H1 (cell line): ENCODE data around the gene PDE9A. TPM values are rescaled to one million over a fixed set of nuclear protein-coding genes. Genes with fewer than 3 reads are reported as not detected.

Experiments
- CTCF ChIA-PET: fragments of 300-600 bp; sonication (Branson Sonifier 250); formaldehyde crosslinking; loops from one replicate; lab custom pipeline; 2021; ENCODE audit not compliant: partially characterized antibody; lab: Charles Lee
- POLR2A ChIA-PET: fragments of 300-600 bp; sonication (Branson Sonifier 250); formaldehyde crosslinking; loops from one replicate; lab custom pipeline; 2021; ENCODE audit warnings: inconsistent platforms; ENCODE audit not compliant: partially characterized antibody; lab: Charles Lee
- DNase-seq, 2 experiments: peaks; one replicate each; pipeline versions ENCODE4 v3.0.0 to v3.0.0-alpha.2; 2010 to 2022; ENCODE audit warnings: low spot score in 2 of 2, low read depth in 1 of 2, mixed read lengths in 1 of 2
- FAIRE-seq: peaks from 2 replicates; lab custom pipeline; 2011; peaks lifted over from hg19 to GRCh38; lab: Jason Lieb, UNC
- H2AFZ ChIP-seq: 2 replicates; pipeline ENCODE4 v1.8.1; 2012; ENCODE audit warnings: low read length, inconsistent platforms
- H2AK5ac ChIP-seq: 2 replicates; pipeline ENCODE4 v1.6.1; 2013; ENCODE audit warnings: low read depth, low read length
- H2BK120ac ChIP-seq: replicated peaks from 2 replicates; pipeline ENCODE3; 2013; ENCODE audit warnings: low read depth, low read length, inconsistent platforms
- H2BK12ac ChIP-seq: 2 replicates; pipeline ENCODE4 v1.6.1; 2013; ENCODE audit warnings: low read depth, low read length
- H2BK15ac ChIP-seq: 2 replicates; pipeline ENCODE4 v1.6.1; 2013; ENCODE audit warnings: low read length
- H2BK20ac ChIP-seq: 2 replicates; pipeline ENCODE4 v1.6.1; 2013; ENCODE audit warnings: low read length
- H2BK5ac ChIP-seq: 2 replicates; pipeline ENCODE4 v1.6.1; 2013; ENCODE audit warnings: low read depth, low read length
- H3K14ac ChIP-seq: 2 replicates; pipeline ENCODE4 v1.6.1; 2013; ENCODE audit warnings: inconsistent platforms; ENCODE audit not compliant: insufficient read length
- H3K18ac ChIP-seq: 2 replicates; pipeline ENCODE4 v1.6.1; 2013; ENCODE audit warnings: low read length; ENCODE audit errors: extremely low read depth
- H3K23ac ChIP-seq: 2 replicates; pipeline ENCODE4 v1.6.1; 2013; ENCODE audit warnings: inconsistent platforms; ENCODE audit not compliant: insufficient read length
- H3K23me2 ChIP-seq: 2 replicates; pipeline ENCODE4 v1.6.1; 2013; ENCODE audit warnings: low read depth, low read length
- H3K27ac ChIP-seq: 2 replicates; pipeline ENCODE4 v1.6.1; 2011; ENCODE audit warnings: low read depth, low read length, inconsistent platforms
- H3K27me3 ChIP-seq, 4 experiments: replicated peaks in 1 of 4; 1 replicate in 1 of 4; 2 replicates in 3 of 4; pipeline versions ENCODE4 v1.6.1 to v1.8.1; 2011 to 2013; ENCODE audit warnings: low read length in 3 of 4, mild to moderate bottlenecking in 3 of 4, inconsistent platforms in 2 of 4, mixed read lengths in 2 of 4, moderate library complexity in 1 of 4; ENCODE audit not compliant: control insufficient read depth in 3 of 4, insufficient read depth in 3 of 4; ENCODE audit errors: extremely low read depth in 1 of 4
- H3K36me3 ChIP-seq, 4 experiments: 2 replicates each; pipeline versions ENCODE4 v1.6.1 to v1.8.1; 2011 to 2013; ENCODE audit warnings: mild to moderate bottlenecking in 4 of 4, low read length in 3 of 4, moderate library complexity in 2 of 4, control low read depth in 1 of 4, inconsistent platforms in 1 of 4; ENCODE audit not compliant: insufficient read depth in 4 of 4, control insufficient read depth in 2 of 4
- H3K4ac ChIP-seq: replicated peaks from 2 replicates; pipeline ENCODE3; 2013; ENCODE audit warnings: low read length, low read depth, mixed read lengths, inconsistent platforms; ENCODE audit not compliant: insufficient read length
- H3K4me1 ChIP-seq, 4 experiments: replicated peaks in 1 of 4; 1 replicate in 1 of 4; 2 replicates in 3 of 4; pipeline versions ENCODE4 v1.6.1 to v1.8.1; 2011 to 2013; ENCODE audit warnings: low read length in 3 of 4, inconsistent platforms in 2 of 4, mixed read lengths in 1 of 4; ENCODE audit not compliant: insufficient read depth in 4 of 4, control insufficient read depth in 3 of 4
- H3K4me2 ChIP-seq, 2 experiments: 2 replicates each; pipeline versions ENCODE4 v1.6.1 to v1.8.1; 2011 to 2013; ENCODE audit warnings: low read depth in 2 of 2, low read length in 2 of 2, control low read depth in 1 of 2, inconsistent platforms in 1 of 2, mild to moderate bottlenecking in 1 of 2; ENCODE audit not compliant: insufficient read depth in 1 of 2
- H3K4me3 ChIP-seq, 4 experiments: fragments of 200-600, 300-600 bp in 1 of 4; sonication (generic), shearing (Covaris generic), sonication (Bioruptor Twin) in 1 of 4; 2 replicates each; pipeline versions ENCODE4 v1.5.1 to v1.8.1; 2011 to 2016; ENCODE audit warnings: low read length in 4 of 4, low read depth in 3 of 4, control low read depth in 2 of 4, inconsistent platforms in 2 of 4, mild to moderate bottlenecking in 2 of 4, mixed read lengths in 1 of 4, moderate library complexity in 1 of 4; ENCODE audit not compliant: insufficient read depth in 2 of 4; ENCODE audit errors: extremely low read depth in 1 of 4
- H3K56ac ChIP-seq: replicated peaks from 2 replicates; pipeline ENCODE3; 2013; ENCODE audit warnings: low read depth, mild to moderate bottlenecking, mixed read lengths, low read length, inconsistent platforms; ENCODE audit not compliant: insufficient read length
- H3K79me1 ChIP-seq: 2 replicates; pipeline ENCODE4 v1.6.1; 2013; ENCODE audit warnings: low read depth, low read length, control low read depth
- H3K79me2 ChIP-seq, 2 experiments: 2 replicates each; pipeline versions ENCODE4 v1.6.1 to v1.8.1; 2012 to 2013; ENCODE audit warnings: low read length in 2 of 2, mild to moderate bottlenecking in 2 of 2, inconsistent platforms in 1 of 2; ENCODE audit not compliant: insufficient read depth in 2 of 2, control insufficient read depth in 1 of 2
- H3K9ac ChIP-seq, 4 experiments: replicated peaks in 1 of 4; 1 replicate in 1 of 4; 2 replicates in 3 of 4; pipeline versions ENCODE4 v1.6.1 to v1.8.1; 2011 to 2013; ENCODE audit warnings: low read depth in 3 of 4, low read length in 3 of 4, control low read depth in 2 of 4, mild to moderate bottlenecking in 2 of 4, moderate library complexity in 2 of 4, inconsistent platforms in 1 of 4; ENCODE audit errors: extremely low read depth in 1 of 4
- H3K9me3 ChIP-seq, 2 experiments: 2 replicates each; pipeline versions ENCODE4 v1.6.1 to v1.8.1; 2012 to 2013; ENCODE audit warnings: mild to moderate bottlenecking in 2 of 2, moderate library complexity in 2 of 2, control low read depth in 1 of 2, inconsistent platforms in 1 of 2, low read depth in 1 of 2, low read length in 1 of 2, mixed read lengths in 1 of 2; ENCODE audit not compliant: insufficient read depth in 2 of 2
- H4K20me1 ChIP-seq, 2 experiments: replicated peaks in 1 of 2; 2 replicates each; pipeline versions ENCODE3 to v1.8.1; 2011 to 2013; ENCODE audit warnings: inconsistent platforms in 2 of 2, low read length in 2 of 2, mild to moderate bottlenecking in 1 of 2; ENCODE audit not compliant: insufficient read depth in 2 of 2, control insufficient read depth in 1 of 2
- H4K5ac ChIP-seq: 2 replicates; pipeline ENCODE4 v1.6.1; 2013; ENCODE audit warnings: low read length, low read depth, mixed read lengths, inconsistent platforms; ENCODE audit not compliant: insufficient read length
- H4K8ac ChIP-seq: 2 replicates; pipeline ENCODE4 v1.8.0; 2013; ENCODE audit warnings: mild to moderate bottlenecking, moderate library complexity, low read length, inconsistent platforms; ENCODE audit not compliant: insufficient read depth; ENCODE audit errors: extremely low read depth
- H4K91ac ChIP-seq: replicated peaks from 2 replicates; pipeline ENCODE3; 2013; ENCODE audit warnings: low read length, mixed read lengths, inconsistent platforms; ENCODE audit not compliant: insufficient read length
- BCL11A ChIP-seq, 2 experiments: IDR thresholded peaks; one replicate each; pipeline ENCODE4 v1.6.1; 2011; ENCODE audit warnings: low read depth in 2 of 2, low read length in 2 of 2, mild to moderate bottlenecking in 2 of 2
- E2F6 ChIP-seq: IDR thresholded peaks from 2 replicates; pipeline ENCODE4 v1.6.1; 2012; ENCODE audit warnings: inconsistent platforms
- HDAC6 ChIP-seq: IDR thresholded peaks from one replicate; pipeline ENCODE4 v1.7.1; 2012; ENCODE audit warnings: low read depth, mild to moderate bottlenecking, inconsistent platforms, low read length, moderate library complexity
- MAFK ChIP-seq: IDR thresholded peaks from 2 replicates; pipeline ENCODE4 v1.6.1; 2012; ENCODE audit warnings: low read depth, mild to moderate bottlenecking, improper control_type of control experiment, low read length
- POLR2AphosphoS5 ChIP-seq: IDR thresholded peaks from 2 replicates; pipeline ENCODE4 v1.6.1; 2011; ENCODE audit warnings: low read depth, low read length
- RNF2 ChIP-seq: fragments of 200-900, 300-1000 bp; sonication (generic); IDR thresholded peaks from 2 replicates; pipeline ENCODE4 v1.7.1; 2016; ENCODE audit warnings: borderline replicate concordance, low read depth, mild to moderate bottlenecking, antibody characterized with exemption, low read length; ENCODE audit not compliant: poor library complexity, severe bottlenecking; ENCODE audit errors: missing control alignments
- TAF1 ChIP-seq: IDR thresholded peaks from 2 replicates; pipeline ENCODE4 v1.6.1; 2011; ENCODE audit warnings: mild to moderate bottlenecking, low read depth, low read length
- TBP ChIP-seq: IDR thresholded peaks from 2 replicates; pipeline ENCODE4 v1.6.1; 2011; ENCODE audit warnings: low read depth, low read length, improper control_type of control experiment
- USF2 ChIP-seq: IDR thresholded peaks from 2 replicates; pipeline ENCODE4 v1.6.1; 2011; ENCODE audit warnings: low read length, improper control_type of control experiment
- WGBS, 2 experiments: shearing (Covaris generic) in 1 of 2; methylation state at CpG; one replicate each; pipeline versions ENCODE4 v1.1.6 to v1.1.7; 2013 to 2015; ENCODE audit warnings: low lambda C conversion rate in 2 of 2, mixed read lengths in 2 of 2, inconsistent platforms in 1 of 2, low coverage in 1 of 2, missing lambda C conversion rate in 1 of 2; ENCODE audit not compliant: insufficient replicate concordance in 2 of 2, insufficient coverage in 1 of 2, insufficient read length in 1 of 2; ENCODE audit errors: extremely low coverage in 1 of 2, missing lambda C conversion rate in 1 of 2; 5-methylcytosine and 5-hydroxymethylcytosine counted together
- polyA plus RNA-seq, 7 experiments: library from polyadenylated mRNA; depleted of rRNA in 3 of 7; stranded (reverse) in 5 of 7; unstranded in 2 of 7; fragments of >200 nt in 5 of 7; fragments of 200-250 nt in 2 of 7; gene quantifications; 1 replicate in 5 of 7; 2 replicates in 1 of 7; 4 replicates in 1 of 7; pipeline versions ENCODE4 v1.2.1 to v1.2.3, GENCODE V29; 2011 to 2013; ENCODE audit warnings: missing spikeins in 2 of 7, mixed read lengths in 2 of 7
- total RNA-seq: library from RNA; stranded (reverse); fragmentation: NEBNext Ultra II Directional; extraction: Animal tissue kit (Norgen Biotek cat#: 25700); gene quantifications from 2 replicates; pipeline ENCODE4 v1.2.1, GENCODE V29; 2021

PDE9A gene
- total and polyA plus RNA-seq, 2 of the 8 experiments (the other 6 are each of a cell fraction or from before 2014, with no cell fraction given): 39.2 to 45.9 TPM

GRCh38 chr21:42690586-42690985 lies 37.2 kb downstream of the PDE9A start:
- Histone ChIP-seq H3K4ac (no peak overlapping the region), H3K23me2 (peaks cover 8% of the 10 kb centered on the region; the same call in 1 of the 2 replicates), H2AFZ (no peak overlapping the region), H3K9ac (no peak overlapping the region), H2BK12ac (no peak overlapping the region), H3K14ac (no peak overlapping the region), H3K4me1 (peaks cover 0 to 2% (median 0%) of the 10 kb centered on the region in 4 experiments; a peak in 1 of 7 replicates), H2AK5ac (no peak overlapping the region), H3K27me3 (no peaks in the 10 kb centered on the region), H2BK20ac (no peak overlapping the region), H4K91ac (no peak overlapping the region), H3K79me1 (no peaks in the 10 kb centered on the region; the same call in 1 of the 2 replicates), H3K27ac (no peak overlapping the region), H2BK5ac (no peak overlapping the region), H3K56ac (no peak overlapping the region), H3K18ac (no peak overlapping the region), H3K36me3 (peaks cover 3 to 39% (median 18%) of the 10 kb centered on the region in 4 experiments; a peak in 7 of 8 replicates), H4K20me1 (peaks cover 2 to 13% of the 10 kb centered on the region in 2 experiments), H4K8ac (no peak overlapping the region), H4K5ac (no peak overlapping the region), H2BK15ac (no peak overlapping the region), H3K4me2 (no peak overlapping the region), H3K4me3 (no peak overlapping the region), H3K23ac (no peak overlapping the region), H2BK120ac (no peak overlapping the region), H3K79me2 (no peaks in the 10 kb centered on the region), H3K9me3 (no peaks in the 10 kb centered on the region)
- WGBS, 2 experiments: 96% methylated on average over 6 of the region's 6 CpGs; no CpG with 5 or more reads in 1 of the 2 experiments
- no peak for TF ChIP-seq TAF1
- TF ChIP-seq POLR2AphosphoS5: no peak
- no peak for TF ChIP-seq BCL11A (IDR thresholded peaks at IDR 0.05; ENCODE audit: low read depth in 2 of 2, low read length in 2 of 2)
- TF ChIP-seq E2F6: no peak
- TF ChIP-seq USF2: no peak
- no peak for TF ChIP-seq RNF2
- TF ChIP-seq HDAC6: no peak
- TF ChIP-seq MAFK: no peak
- TF ChIP-seq TBP: no peak
- ChIA-PET CTCF (no interaction called here), POLR2A (no interaction called here)
- FAIRE-seq (no peak), DNase-seq (no peak)
